ENCODE results near the gene NOTCH1. TPM values are rescaled to one million over a fixed set of nuclear protein-coding genes. Genes with fewer than 3 reads are reported as not detected.

Gene NOTCH1
- polyA plus RNA-seq, 2 of the 4 experiments (the other 2 are of a cell fraction): 0.88 to 5.7 TPM

GRCh38 chr9:136486131-136486530, 59.7 kb downstream of the NOTCH1 start (continued):
- TF ChIP-seq ZFP36 (IDR thresholded peaks at IDR 0.05; ENCODE audit: borderline replicate concordance, partially characterized antibody) (no peak), ZSCAN20 (CRISPR knock-in tag; IDR thresholded peaks at IDR 0.05) (no peak), GATA3 (IDR thresholded peaks at IDR 0.05; ENCODE audit: borderline replicate concordance) (no peak)

DNA sequence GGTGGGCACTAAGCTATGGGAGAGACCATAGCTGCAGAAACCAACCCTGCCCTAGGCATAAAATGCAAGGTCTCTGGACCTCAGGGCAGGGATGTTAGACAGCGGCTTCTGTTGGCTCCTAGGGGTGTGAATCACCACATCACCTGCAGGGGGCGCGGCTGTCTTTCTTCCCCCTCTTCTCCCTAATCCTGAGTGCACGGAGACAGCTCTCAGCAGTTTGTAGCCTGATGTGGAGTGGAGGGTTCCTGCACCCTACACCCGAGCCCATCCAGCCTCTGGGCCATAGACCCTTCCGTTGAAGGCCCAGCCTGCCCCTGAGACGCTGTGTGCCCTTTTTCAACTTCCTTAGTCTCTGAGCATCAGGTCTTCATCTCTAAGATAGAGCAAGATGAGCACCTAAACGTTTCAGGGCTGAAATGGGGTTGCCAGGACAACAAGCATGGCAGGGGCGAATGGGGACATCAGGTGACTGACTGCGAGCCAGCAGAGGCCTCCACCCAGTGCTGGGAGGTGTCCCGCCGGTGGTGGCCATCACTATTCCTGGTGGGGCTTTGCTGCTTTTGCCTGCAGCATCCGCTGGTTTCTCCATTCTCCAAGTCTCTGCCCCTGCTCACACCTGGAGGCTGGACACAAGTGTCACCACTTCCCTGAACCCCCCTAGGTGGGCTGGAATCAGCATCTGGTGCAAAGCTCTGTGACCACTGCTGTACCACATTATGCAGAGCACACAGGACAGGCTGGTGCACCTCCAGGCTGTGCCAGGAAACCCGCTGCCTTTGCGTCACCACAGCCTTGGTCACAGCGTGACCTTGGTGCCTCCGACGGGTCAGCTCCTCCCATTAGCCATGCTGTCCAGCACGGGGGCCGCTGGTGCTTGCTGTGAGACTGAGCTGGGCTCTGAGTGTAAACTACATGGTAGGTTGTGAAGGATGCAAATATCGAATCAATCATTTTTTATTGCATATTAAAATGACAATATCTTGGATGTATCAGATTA, 60.5 kb downstream of the NOTCH1 start:
- peak overlapping the region; percentile 65; the same call in 2 of the 3 replicates for H3K4me3 ChIP-seq
- H3K4me2 ChIP-seq: peak overlapping the region; percentile 97
- FAIRE-seq: no peak

More for the DNA sequence above, 60.5 kb downstream of the NOTCH1 start:
- peaks cover 15% of the 10 kb centered on the region for H3K4me1 ChIP-seq
- peak; percentile 51 to 76 for ATAC-seq
- CTCF ChIA-PET: interaction anchor here (0.6 to 9.1 kb wide), 54 partner anchors 9 to 236 kb away, joined by 3 to 776 read pairs (median 5); partner anchors contain the start of genes ENTR1 and PMPCA
- H3K27ac ChIP-seq: peak overlapping the region; percentile 90 to 95
- peak; percentile 81 to 82 for DNase-seq (ENCODE audit: low read depth in 1 of 2, low spot score in 1 of 2)
- TF ChIP-seq CBX2 (IDR thresholded peaks at IDR 0.05; ENCODE audit: borderline replicate concordance, low read depth) (no peak), MAX (IDR thresholded peaks at IDR 0.05) (0 out of 2 replicates have a peak, but pooled peaks have one; percentile 5), RAD21 (conservative IDR thresholded peaks at IDR 0.05 in 1 of 2, IDR thresholded peaks at IDR 0.05 in 1 of 2) (peak; percentile 78 to 86), SMC3 (IDR thresholded peaks at IDR 0.05) (peak; percentile 88), TP53 (CRISPR knock-in tag; IDR thresholded peaks at IDR 0.05) (no peak), NPAS2 (CRISPR knock-in tag; IDR thresholded peaks at IDR 0.05; ENCODE audit: borderline replicate concordance) (no peak), MAZ (IDR thresholded peaks at IDR 0.05; ENCODE audit: borderline replicate concordance, low read depth, low read length) (no peak), RARB (CRISPR knock-in tag; IDR thresholded peaks at IDR 0.05) (no peak), CTCF (IDR thresholded peaks at IDR 0.05) (peak; percentile 82), HDAC2 (IDR thresholded peaks at IDR 0.05) (no peak), FOXS1 (CRISPR knock-in tag; IDR thresholded peaks at IDR 0.05) (no peak), ZFP36 (IDR thresholded peaks at IDR 0.05; ENCODE audit: borderline replicate concordance, partially characterized antibody) (no peak), ZSCAN20 (CRISPR knock-in tag; IDR thresholded peaks at IDR 0.05) (no peak), JUNB (IDR thresholded peaks at IDR 0.05) (no peak)
- TF ChIP-seq, protein P1, sequence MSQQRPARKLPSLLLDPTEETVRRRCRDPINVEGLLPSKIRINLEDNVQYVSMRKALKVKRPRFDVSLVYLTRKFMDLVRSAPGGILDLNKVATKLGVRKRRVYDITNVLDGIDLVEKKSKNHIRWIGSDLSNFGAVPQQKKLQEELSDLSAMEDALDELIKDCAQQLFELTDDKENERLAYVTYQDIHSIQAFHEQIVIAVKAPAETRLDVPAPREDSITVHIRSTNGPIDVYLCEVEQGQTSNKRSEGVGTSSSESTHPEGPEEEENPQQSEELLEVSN (IDR thresholded peaks at IDR 0.05; ENCODE audit: borderline replicate concordance, low read depth): no peak
- TF ChIP-seq, protein P2, sequence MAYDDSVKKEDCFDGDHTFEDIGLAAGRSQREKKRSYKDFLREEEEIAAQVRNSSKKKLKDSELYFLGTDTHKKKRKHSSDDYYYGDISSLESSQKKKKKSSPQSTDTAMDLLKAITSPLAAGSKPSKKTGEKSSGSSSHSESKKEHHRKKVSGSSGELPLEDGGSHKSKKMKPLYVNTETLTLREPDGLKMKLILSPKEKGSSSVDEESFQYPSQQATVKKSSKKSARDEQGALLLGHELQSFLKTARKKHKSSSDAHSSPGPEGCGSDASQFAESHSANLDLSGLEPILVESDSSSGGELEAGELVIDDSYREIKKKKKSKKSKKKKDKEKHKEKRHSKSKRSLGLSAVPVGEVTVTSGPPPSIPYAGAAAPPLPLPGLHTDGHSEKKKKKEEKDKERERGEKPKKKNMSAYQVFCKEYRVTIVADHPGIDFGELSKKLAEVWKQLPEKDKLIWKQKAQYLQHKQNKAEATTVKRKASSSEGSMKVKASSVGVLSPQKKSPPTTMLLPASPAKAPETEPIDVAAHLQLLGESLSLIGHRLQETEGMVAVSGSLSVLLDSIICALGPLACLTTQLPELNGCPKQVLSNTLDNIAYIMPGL (CRISPR knock-in tag; IDR thresholded peaks at IDR 0.05; ENCODE audit: borderline replicate concordance): no peak
- WGBS (ENCODE audit: missing lambda C conversion rate): 36% methylated on average over 21 of the region's 21 CpGs
- POLR2A ChIA-PET: interaction anchor here (1.5 to 2.5 kb wide), 4 partner anchors 10 to 146 kb away, joined by 3 to 17 read pairs (median 6); partner anchors contain the start of gene DNLZ
- H3K9me3 ChIP-seq: no peaks in the 10 kb centered on the region
